ENCODE data around the gene DUOXA1.

- TF ChIP-seq EP300 (IDR thresholded peaks at IDR 0.05) (no peak), POLR2A (IDR thresholded peaks at IDR 0.05) (no peak)
- TF ChIP-seq, protein P1, sequence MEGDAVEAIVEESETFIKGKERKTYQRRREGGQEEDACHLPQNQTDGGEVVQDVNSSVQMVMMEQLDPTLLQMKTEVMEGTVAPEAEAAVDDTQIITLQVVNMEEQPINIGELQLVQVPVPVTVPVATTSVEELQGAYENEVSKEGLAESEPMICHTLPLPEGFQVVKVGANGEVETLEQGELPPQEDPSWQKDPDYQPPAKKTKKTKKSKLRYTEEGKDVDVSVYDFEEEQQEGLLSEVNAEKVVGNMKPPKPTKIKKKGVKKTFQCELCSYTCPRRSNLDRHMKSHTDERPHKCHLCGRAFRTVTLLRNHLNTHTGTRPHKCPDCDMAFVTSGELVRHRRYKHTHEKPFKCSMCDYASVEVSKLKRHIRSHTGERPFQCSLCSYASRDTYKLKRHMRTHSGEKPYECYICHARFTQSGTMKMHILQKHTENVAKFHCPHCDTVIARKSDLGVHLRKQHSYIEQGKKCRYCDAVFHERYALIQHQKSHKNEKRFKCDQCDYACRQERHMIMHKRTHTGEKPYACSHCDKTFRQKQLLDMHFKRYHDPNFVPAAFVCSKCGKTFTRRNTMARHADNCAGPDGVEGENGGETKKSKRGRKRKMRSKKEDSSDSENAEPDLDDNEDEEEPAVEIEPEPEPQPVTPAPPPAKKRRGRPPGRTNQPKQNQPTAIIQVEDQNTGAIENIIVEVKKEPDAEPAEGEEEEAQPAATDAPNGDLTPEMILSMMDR (IDR thresholded peaks at IDR 0.05), result no peak
Observed at GRCh38 chr15:45101749-45102148, 27.9 kb downstream of the DUOXA1 start.

All from ovary (tissue), 3 donors.